HG03575 (cell line): ENCODE results near the gene WNT6.

Source experiments
- ATAC-seq: cut with Tn5 transposase; IDR thresholded peaks from one replicate; pipeline ENCODE4 v1.9.1; 2021; ENCODE audit not compliant: unreplicated experiment, insufficient number of reproducible peaks, low FRiP score; ENCODE audit errors: extremely low read depth

WNT6 gene

DNA sequence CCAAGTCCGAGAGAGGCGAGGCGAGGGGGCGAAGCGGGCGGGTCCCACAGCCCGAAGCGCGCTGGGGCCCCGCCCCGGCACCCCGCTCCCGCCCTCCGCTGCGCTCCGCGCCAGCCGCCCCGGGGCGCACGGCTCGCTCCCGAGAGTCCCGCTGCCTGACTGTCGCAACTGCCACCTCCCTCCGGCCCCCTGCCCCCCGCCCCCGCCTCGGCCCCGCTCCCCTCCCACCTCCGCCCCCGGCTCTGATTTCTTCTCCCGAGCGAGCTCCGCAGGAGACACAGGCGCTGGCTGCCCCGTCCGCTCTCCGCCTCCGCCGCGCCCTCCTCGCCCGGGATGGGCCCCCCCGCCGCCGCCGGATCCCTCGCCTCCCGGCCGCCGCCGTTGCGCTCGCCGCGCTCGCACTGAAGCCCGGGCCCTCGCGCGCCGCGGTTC lies at the start of gene WNT6:
WNT6 (plus strand) TSS at position 250 of the 432 bp plus-strand sequence. CDS start 233 bp downstream, outside the sequence.
- no peak for ATAC-seq

- no peak for ATAC-seq
Measured at GRCh38 chr2:218810256-218810655, 49.3 kb upstream of the WNT6 start.

GRCh38 chr2:218811382-218811781 lies 48.2 kb upstream of the WNT6 start:
- ATAC-seq: no peak

GRCh38 chr2:218812096-218812815 lies 47.3 kb upstream of the WNT6 start:
- ATAC-seq: no peak

- ATAC-seq: no peak
Measured at GRCh38 chr2:218812861-218813260, 46.7 kb upstream of the WNT6 start.

DNA sequence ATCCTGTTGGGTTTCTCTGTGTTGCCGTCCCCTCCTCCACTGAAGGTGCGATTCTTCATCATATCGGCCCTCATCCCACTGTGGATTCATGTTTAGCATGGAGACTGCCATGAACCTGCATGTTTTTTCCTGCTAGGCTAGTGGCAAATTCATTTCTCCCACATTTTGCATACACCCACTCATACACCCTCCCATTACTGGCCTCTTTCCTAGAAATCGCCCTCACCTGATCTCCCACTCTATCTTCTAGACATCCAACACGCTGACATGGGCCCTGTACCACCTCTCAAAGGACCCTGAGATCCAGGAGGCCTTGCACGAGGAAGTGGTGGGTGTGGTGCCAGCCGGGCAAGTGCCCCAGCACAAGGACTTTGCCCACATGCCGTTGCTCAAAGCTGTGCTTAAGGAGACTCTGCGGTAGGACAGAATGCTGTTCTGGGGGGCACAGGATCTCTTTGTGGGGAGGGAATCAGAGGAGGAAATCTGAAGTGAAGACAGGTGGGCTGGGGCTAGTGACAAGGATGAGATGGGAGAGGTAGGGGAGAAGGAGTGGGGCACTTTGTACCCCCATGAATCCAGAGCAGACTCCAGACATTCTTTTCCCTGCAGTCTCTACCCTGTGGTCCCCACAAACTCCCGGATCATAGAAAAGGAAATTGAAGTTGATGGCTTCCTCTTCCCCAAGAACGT lies 45.7 kb upstream of the WNT6 start:
- ATAC-seq: no peak

GRCh38 chr2:218814540-218815243 lies 44.9 kb upstream of the WNT6 start:
- ATAC-seq: no peak

DNA sequence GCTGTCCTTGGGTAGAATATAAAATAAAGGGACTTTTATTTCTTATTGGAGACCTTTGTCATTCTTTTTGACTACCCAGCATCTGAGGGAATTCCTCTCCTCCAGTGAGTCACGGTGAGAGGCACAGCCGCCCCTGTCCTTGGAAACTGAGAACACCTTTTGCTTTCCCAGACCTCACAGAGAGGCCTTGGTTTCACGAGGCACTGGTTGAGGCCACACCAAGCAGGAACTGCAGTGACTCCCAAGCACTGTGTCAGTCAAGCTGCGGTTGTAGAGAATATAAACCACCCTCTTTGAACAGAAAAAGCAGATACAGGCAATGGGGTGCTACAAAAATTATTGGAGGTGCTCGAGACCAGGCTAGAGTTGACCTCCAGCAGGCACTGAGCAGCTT lies 44.4 kb upstream of the WNT6 start:
- no peak for ATAC-seq

DNA sequence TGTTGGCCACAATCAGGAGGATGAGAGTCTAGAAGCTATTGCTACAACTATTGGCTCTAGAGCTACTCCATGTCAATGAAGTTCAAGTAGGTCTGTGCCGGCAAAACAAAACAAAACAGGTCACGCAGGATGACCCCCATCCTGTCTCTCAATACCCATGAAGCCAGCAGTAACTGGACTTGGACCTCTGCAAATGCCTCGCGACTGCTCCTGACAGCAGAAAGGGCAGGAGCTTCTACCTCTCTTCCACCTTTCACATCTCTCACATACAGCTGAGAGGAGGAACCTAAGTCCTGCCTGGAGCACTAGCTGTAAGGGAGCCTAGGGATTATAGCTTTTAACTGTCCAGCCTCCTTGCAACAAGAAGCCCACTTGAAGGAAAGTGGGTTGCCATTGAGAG lies 44.0 kb upstream of the WNT6 start:
- no peak for ATAC-seq

GRCh38 chr2:218816561-218817011 lies 43.0 kb upstream of the WNT6 start:
- ATAC-seq: no peak

DNA sequence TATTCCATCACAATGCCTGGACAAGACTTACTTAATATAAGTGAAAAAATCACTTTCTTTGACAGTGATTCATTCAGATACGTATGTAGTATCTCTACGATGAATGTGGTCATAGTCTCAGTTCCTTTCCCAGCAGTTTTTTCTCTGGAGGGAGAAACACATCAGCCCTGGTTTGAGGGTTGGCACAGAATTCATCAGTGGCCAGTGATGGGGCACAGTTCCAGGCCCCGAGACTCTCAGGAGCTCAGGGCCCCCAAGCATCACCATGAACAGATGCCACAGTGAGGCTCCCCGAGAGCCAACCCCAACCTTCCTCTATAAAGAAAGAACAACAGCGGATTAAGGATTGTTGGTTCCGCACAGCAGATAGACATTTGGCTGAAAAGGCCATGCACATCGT lies 40.5 kb upstream of the WNT6 start:
- no peak for ATAC-seq

- ATAC-seq: no peak
Measured at GRCh38 chr2:218820746-218821369, 38.7 kb upstream of the WNT6 start.

DNA sequence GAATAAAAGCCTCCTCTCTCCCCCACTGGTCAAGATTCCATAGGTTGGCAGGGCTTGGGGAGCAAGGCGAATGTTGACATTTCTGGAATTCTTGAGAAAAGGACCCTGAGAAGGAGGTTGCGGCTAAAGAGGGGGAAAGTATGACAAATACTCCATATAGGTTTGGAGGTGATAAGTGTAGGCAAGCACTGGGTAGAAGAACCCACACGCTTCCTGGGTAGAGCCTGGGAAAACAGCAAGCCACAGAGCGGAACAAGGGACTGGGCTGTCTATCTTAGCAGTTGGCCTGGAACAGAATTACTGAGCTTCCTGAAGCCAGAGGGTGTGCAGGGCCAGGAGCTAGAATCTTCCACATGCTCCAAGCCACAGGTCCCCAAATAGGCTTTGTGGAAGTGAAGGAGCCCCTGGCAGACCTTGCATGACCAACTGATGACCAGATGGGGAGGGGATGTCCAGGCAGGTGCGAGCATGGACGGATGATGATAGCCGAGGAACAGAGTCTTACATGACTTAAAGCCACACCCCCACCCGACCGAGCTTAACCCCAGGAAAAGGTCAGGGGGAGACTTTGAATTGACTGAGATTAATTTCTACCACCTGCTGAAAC lies 37.9 kb upstream of the WNT6 start:
- ATAC-seq: no peak

GRCh38 chr2:218822622-218823021 lies 37.0 kb upstream of the WNT6 start:
- ATAC-seq: no peak

DNA sequence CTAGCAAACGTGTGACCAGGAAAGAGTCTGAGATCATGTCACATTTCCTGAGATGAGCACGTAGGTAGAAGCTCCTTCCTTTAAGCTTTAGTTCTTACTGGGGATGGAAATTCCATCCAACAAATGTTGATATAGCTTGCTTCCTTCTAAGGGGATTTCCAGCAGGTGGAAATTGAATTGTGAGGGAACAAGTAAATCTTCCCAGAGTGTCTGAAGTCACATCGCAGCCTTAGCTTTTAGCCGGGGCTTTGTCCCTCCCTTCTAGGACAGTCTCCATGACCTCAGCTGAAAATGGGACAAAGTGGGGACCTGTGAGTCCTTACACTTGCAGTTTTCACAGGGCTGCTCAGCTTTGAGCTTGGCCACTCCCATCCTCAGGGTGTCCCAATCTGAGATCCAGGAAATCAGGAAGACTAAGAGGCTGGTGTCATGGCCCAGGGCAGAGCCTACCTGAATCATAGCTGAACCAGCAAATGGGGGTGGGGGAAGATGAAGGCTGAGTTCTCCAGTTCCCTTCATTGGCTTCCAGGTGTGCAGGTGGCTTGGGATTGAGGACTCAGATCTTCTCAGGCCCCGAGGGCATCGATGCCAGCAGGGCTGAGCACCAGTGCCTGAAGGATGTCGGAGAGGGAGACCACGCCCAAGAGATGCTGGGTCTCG lies 36.3 kb upstream of the WNT6 start:
- no peak for ATAC-seq

- no peak for ATAC-seq
Measured at GRCh38 chr2:218824004-218824403, 35.6 kb upstream of the WNT6 start.

DNA sequence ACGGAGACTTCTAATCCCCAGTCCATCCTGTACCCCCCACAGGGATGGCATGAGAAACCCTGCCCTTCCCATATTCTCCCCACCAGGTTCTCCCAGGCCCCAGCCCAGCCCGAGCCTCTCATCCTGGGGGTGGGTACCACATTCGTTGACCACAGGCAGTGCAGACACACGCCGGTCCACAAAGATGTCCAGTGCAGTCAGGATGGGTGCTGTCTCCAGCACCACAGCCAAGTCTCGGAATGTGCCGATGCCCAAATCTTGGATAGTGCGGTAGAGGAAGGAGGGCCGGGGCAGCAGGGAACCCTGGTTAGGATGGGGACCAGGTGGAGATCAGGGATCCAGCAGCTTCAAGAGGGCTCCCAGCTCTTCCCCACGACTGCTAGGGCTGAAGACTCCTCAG lies 32.8 kb upstream of the WNT6 start:
- no peak for ATAC-seq

DNA sequence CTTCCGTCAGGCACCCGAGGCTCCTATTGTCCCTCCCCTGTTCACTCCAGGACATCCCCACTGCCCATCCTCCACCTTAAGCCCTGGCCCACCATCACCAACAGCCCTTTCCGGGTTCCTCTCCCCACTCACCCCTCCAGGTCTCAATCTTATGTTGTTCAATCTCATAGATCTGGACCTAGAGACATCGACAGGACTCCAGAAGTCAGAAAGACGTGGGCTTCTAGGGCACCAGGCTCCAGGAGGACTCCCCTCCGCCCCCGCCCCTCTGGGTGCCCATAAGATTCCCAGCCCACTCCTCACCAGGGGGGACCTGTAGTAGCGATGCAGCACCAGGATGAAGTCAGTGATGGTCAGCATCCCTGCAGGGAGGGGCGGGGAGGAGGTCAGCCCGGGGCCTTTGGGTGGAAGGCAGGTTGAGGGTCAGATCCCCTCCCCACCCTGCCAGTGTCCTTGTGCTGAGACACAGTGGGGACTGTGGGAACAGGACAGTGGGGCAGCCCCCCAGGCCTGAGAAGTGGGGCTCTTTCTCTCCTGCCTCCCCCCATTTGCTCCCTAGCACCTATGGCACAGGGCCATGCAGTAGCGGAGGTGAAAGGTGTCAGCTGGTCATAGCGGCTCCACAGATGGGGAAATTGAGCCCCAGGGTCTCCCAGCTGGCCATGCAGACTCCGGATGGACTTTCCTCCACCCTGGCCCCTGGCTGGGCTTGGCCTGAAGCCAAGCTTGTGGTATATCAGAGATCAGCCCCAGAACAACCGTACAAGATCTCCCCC lies 31.7 kb upstream of the WNT6 start:
- ATAC-seq: no peak
